Measurements from ENCODE around the gene WDR82.

GRCh38 chr3:52217409-52217805 lies 61.0 kb downstream of the WDR82 start:
- TF ChIP-seq PATZ1 (CRISPR knock-in tag; IDR thresholded peaks at IDR 0.05; ENCODE audit: borderline replicate concordance) (no peak), ZFP3 (CRISPR knock-in tag; IDR thresholded peaks at IDR 0.05) (no peak), PPARA (CRISPR knock-in tag; IDR thresholded peaks at IDR 0.05; ENCODE audit: borderline replicate concordance) (no peak), TCF4 (CRISPR knock-in tag; IDR thresholded peaks at IDR 0.05; ENCODE audit: borderline replicate concordance) (no peak), RARB (CRISPR knock-in tag; IDR thresholded peaks at IDR 0.05) (no peak), POU6F1 (CRISPR knock-in tag; IDR thresholded peaks at IDR 0.05; ENCODE audit: borderline replicate concordance, low read depth) (no peak), OSR1 (CRISPR knock-in tag; IDR thresholded peaks at IDR 0.05) (no peak), ZNF70 (CRISPR knock-in tag; IDR thresholded peaks at IDR 0.05) (no peak), ARNTL (CRISPR knock-in tag; IDR thresholded peaks at IDR 0.05; ENCODE audit: borderline replicate concordance, low read depth) (no peak), ISL1 (CRISPR knock-in tag; IDR thresholded peaks at IDR 0.05) (no peak), ZC3H10 (CRISPR knock-in tag; IDR thresholded peaks at IDR 0.05) (no peak), ZFP30 (CRISPR knock-in tag; IDR thresholded peaks at IDR 0.05) (no peak), CREB5 (CRISPR knock-in tag; IDR thresholded peaks at IDR 0.05; ENCODE audit: low read depth) (no peak)
